Measurements from ENCODE around the gene CRB1. TPM values are rescaled to one million over a fixed set of nuclear protein-coding genes. Genes with fewer than 3 reads are reported as not detected.

CRB1 gene
- not detected for total RNA-seq

GRCh38 chr1:197268012-197268411 is at the start of gene CRB1:
TSS of gene CRB1 (plus strand) at chr1:197268252. CDS start at chr1:197268413, 161 bp downstream.
- H3K9me3 Mint-ChIP-seq, result no peaks in the 10 kb centered on the region
- ATAC-seq (no peak), DNase-seq (no peak)
- no peaks in the 10 kb centered on the region for H3K36me3 Mint-ChIP-seq (ENCODE audit: insufficient read depth)
- H3K27me3 Mint-ChIP-seq (ENCODE audit: low read depth), result peaks cover 3% of the 10 kb centered on the region
- no peaks in the 10 kb centered on the region for H3K4me1 Mint-ChIP-seq (ENCODE audit: low read depth)
- no peak within 1 kb of the TSS for H3K4me3 Mint-ChIP-seq

- H3K4me3 Mint-ChIP-seq, result no peak overlapping the region
- H3K4me1 Mint-ChIP-seq (ENCODE audit: low read depth), result peaks cover 2% of the 10 kb centered on the region
- H3K36me3 Mint-ChIP-seq (ENCODE audit: insufficient read depth), result peaks cover 6% of the 10 kb centered on the region
- ATAC-seq, result no peak
- peaks cover 12% of the 10 kb centered on the region for H3K9me3 Mint-ChIP-seq
- no peaks in the 10 kb centered on the region for H3K27me3 Mint-ChIP-seq (ENCODE audit: low read depth)
- no peak for DNase-seq
Observed at GRCh38 chr1:197218857-197219256, 49.2 kb upstream of the CRB1 start.

GRCh38 chr1:197222025-197222685 is 45.9 kb upstream of the CRB1 start:
- peaks cover 2% of the 10 kb centered on the region for H3K4me1 Mint-ChIP-seq (ENCODE audit: low read depth)
- no peaks in the 10 kb centered on the region for H3K27me3 Mint-ChIP-seq (ENCODE audit: low read depth)
- H3K4me3 Mint-ChIP-seq, result no peak overlapping the region
- no peak for DNase-seq
- no peaks in the 10 kb centered on the region for H3K36me3 Mint-ChIP-seq (ENCODE audit: insufficient read depth)
- ATAC-seq, result no peak
- H3K9me3 Mint-ChIP-seq, result no peaks in the 10 kb centered on the region

GRCh38 chr1:197222780-197223179 is 45.3 kb upstream of the CRB1 start:
- no peak overlapping the region for H3K4me3 Mint-ChIP-seq
- H3K9me3 Mint-ChIP-seq, result no peaks in the 10 kb centered on the region
- peaks cover 2% of the 10 kb centered on the region for H3K4me1 Mint-ChIP-seq (ENCODE audit: low read depth)
- DNase-seq (no peak), ATAC-seq (no peak)
- H3K36me3 Mint-ChIP-seq (ENCODE audit: insufficient read depth), result no peaks in the 10 kb centered on the region
- no peaks in the 10 kb centered on the region for H3K27me3 Mint-ChIP-seq (ENCODE audit: low read depth)

- H3K4me3 Mint-ChIP-seq, result no peak overlapping the region
- H3K36me3 Mint-ChIP-seq (ENCODE audit: insufficient read depth), result no peaks in the 10 kb centered on the region
- no peaks in the 10 kb centered on the region for H3K9me3 Mint-ChIP-seq
- DNase-seq (no peak), ATAC-seq (no peak)
- peaks cover 2% of the 10 kb centered on the region for H3K4me1 Mint-ChIP-seq (ENCODE audit: low read depth)
- H3K27me3 Mint-ChIP-seq (ENCODE audit: low read depth), result no peaks in the 10 kb centered on the region
Observed at GRCh38 chr1:197224160-197224559, 43.9 kb upstream of the CRB1 start.

GRCh38 chr1:197225611-197226010 is 42.4 kb upstream of the CRB1 start:
- Mint-ChIP-seq H3K4me1 (ENCODE audit: low read depth) (no peaks in the 10 kb centered on the region), H3K27me3 (ENCODE audit: low read depth) (no peaks in the 10 kb centered on the region), H3K9me3 (no peaks in the 10 kb centered on the region), H3K4me3 (no peak overlapping the region), H3K36me3 (ENCODE audit: insufficient read depth) (no peaks in the 10 kb centered on the region)
- DNase-seq (no peak), ATAC-seq (no peak)

- DNase-seq (no peak), ATAC-seq (no peak)
- Mint-ChIP-seq H3K4me1 (ENCODE audit: low read depth) (no peaks in the 10 kb centered on the region), H3K27me3 (ENCODE audit: low read depth) (peaks cover 1% of the 10 kb centered on the region), H3K36me3 (ENCODE audit: insufficient read depth) (no peaks in the 10 kb centered on the region), H3K4me3 (no peak overlapping the region), H3K9me3 (no peaks in the 10 kb centered on the region)
Observed at GRCh38 chr1:197234581-197234980, 33.5 kb upstream of the CRB1 start.

GRCh38 chr1:197235355-197235754 is 32.7 kb upstream of the CRB1 start:
- H3K4me3 Mint-ChIP-seq, result no peak overlapping the region
- ATAC-seq (no peak), DNase-seq (no peak)
- H3K9me3 Mint-ChIP-seq, result no peaks in the 10 kb centered on the region
- peaks cover 1% of the 10 kb centered on the region for H3K27me3 Mint-ChIP-seq (ENCODE audit: low read depth)
- peaks cover 2% of the 10 kb centered on the region for H3K36me3 Mint-ChIP-seq (ENCODE audit: insufficient read depth)
- H3K4me1 Mint-ChIP-seq (ENCODE audit: low read depth), result no peaks in the 10 kb centered on the region

GRCh38 chr1:197247465-197247864 is 20.6 kb upstream of the CRB1 start:
- ATAC-seq (no peak), DNase-seq (no peak)
- Mint-ChIP-seq H3K36me3 (ENCODE audit: insufficient read depth) (peaks cover 6% of the 10 kb centered on the region), H3K9me3 (no peaks in the 10 kb centered on the region), H3K4me3 (no peak overlapping the region), H3K4me1 (ENCODE audit: low read depth) (no peaks in the 10 kb centered on the region), H3K27me3 (ENCODE audit: low read depth) (no peaks in the 10 kb centered on the region)

GRCh38 chr1:197249324-197249723 is 18.7 kb upstream of the CRB1 start:
- Mint-ChIP-seq H3K27me3 (ENCODE audit: low read depth) (no peaks in the 10 kb centered on the region), H3K4me3 (no peak overlapping the region), H3K9me3 (no peaks in the 10 kb centered on the region), H3K36me3 (ENCODE audit: insufficient read depth) (peaks cover 2% of the 10 kb centered on the region), H3K4me1 (ENCODE audit: low read depth) (no peaks in the 10 kb centered on the region)
- ATAC-seq (no peak), DNase-seq (no peak)

- H3K9me3 Mint-ChIP-seq, result no peaks in the 10 kb centered on the region
- no peaks in the 10 kb centered on the region for H3K4me1 Mint-ChIP-seq (ENCODE audit: low read depth)
- no peak overlapping the region for H3K4me3 Mint-ChIP-seq
- DNase-seq (no peak), ATAC-seq (no peak)
- no peaks in the 10 kb centered on the region for H3K27me3 Mint-ChIP-seq (ENCODE audit: low read depth)
- H3K36me3 Mint-ChIP-seq (ENCODE audit: insufficient read depth), result peaks cover 2% of the 10 kb centered on the region
Observed at GRCh38 chr1:197250616-197251015, 17.4 kb upstream of the CRB1 start.

GRCh38 chr1:197252973-197253372 is 15.1 kb upstream of the CRB1 start:
- no peaks in the 10 kb centered on the region for H3K27me3 Mint-ChIP-seq (ENCODE audit: low read depth)
- no peak for DNase-seq
- H3K9me3 Mint-ChIP-seq, result no peaks in the 10 kb centered on the region
- H3K36me3 Mint-ChIP-seq (ENCODE audit: insufficient read depth), result no peaks in the 10 kb centered on the region
- ATAC-seq, result no peak
- no peak overlapping the region for H3K4me3 Mint-ChIP-seq
- H3K4me1 Mint-ChIP-seq (ENCODE audit: low read depth), result no peaks in the 10 kb centered on the region

- no peaks in the 10 kb centered on the region for H3K36me3 Mint-ChIP-seq (ENCODE audit: insufficient read depth)
- no peaks in the 10 kb centered on the region for H3K4me1 Mint-ChIP-seq (ENCODE audit: low read depth)
- no peak overlapping the region for H3K4me3 Mint-ChIP-seq
- H3K9me3 Mint-ChIP-seq, result no peaks in the 10 kb centered on the region
- peaks cover under 1% of the 10 kb centered on the region for H3K27me3 Mint-ChIP-seq (ENCODE audit: low read depth)
- no peak for DNase-seq
- ATAC-seq, result no peak
Observed at GRCh38 chr1:197254866-197255265, 13.2 kb upstream of the CRB1 start.

GRCh38 chr1:197264936-197265567 is 3.0 kb upstream of the CRB1 start:
- no peak for DNase-seq
- no peak for ATAC-seq
- peaks cover 3% of the 10 kb centered on the region for H3K27me3 Mint-ChIP-seq (ENCODE audit: low read depth)
- no peak overlapping the region for H3K4me3 Mint-ChIP-seq
- no peaks in the 10 kb centered on the region for H3K4me1 Mint-ChIP-seq (ENCODE audit: low read depth)
- H3K9me3 Mint-ChIP-seq, result no peaks in the 10 kb centered on the region
- no peaks in the 10 kb centered on the region for H3K36me3 Mint-ChIP-seq (ENCODE audit: insufficient read depth)

GRCh38 chr1:197269053-197269452 is 1.0 kb downstream of the CRB1 start:
- no peak for ATAC-seq
- Mint-ChIP-seq H3K9me3 (no peaks in the 10 kb centered on the region), H3K4me3 (no peak overlapping the region), H3K27me3 (ENCODE audit: low read depth) (peaks cover 3% of the 10 kb centered on the region), H3K36me3 (ENCODE audit: insufficient read depth) (no peaks in the 10 kb centered on the region), H3K4me1 (ENCODE audit: low read depth) (no peaks in the 10 kb centered on the region)
- no peak for DNase-seq
